H1 (cell line): Measurements from ENCODE around the gene MGME1. TPM values are rescaled to one million over a fixed set of nuclear protein-coding genes. Genes with fewer than 3 reads are reported as not detected.

ENCODE experiments used
- CTCF ChIA-PET: fragments of 300-600 bp; sonication (Branson Sonifier 250); formaldehyde crosslinking; loops from one replicate; lab custom pipeline; 2021; ENCODE audit not compliant: partially characterized antibody; lab: Charles Lee
- POLR2A ChIA-PET: fragments of 300-600 bp; sonication (Branson Sonifier 250); formaldehyde crosslinking; loops from one replicate; lab custom pipeline; 2021; ENCODE audit warnings: inconsistent platforms; ENCODE audit not compliant: partially characterized antibody; lab: Charles Lee
- DNase-seq, 2 experiments: peaks; one replicate each; pipeline versions ENCODE4 v3.0.0 to v3.0.0-alpha.2; 2010 to 2022; ENCODE audit warnings: low spot score in 2 of 2, low read depth in 1 of 2, mixed read lengths in 1 of 2
- FAIRE-seq: peaks from 2 replicates; lab custom pipeline; 2011; peaks lifted over from hg19 to GRCh38; lab: Jason Lieb, UNC
- H2AFZ ChIP-seq: 2 replicates; pipeline ENCODE4 v1.8.1; 2012; ENCODE audit warnings: low read length, inconsistent platforms
- H2AK5ac ChIP-seq: 2 replicates; pipeline ENCODE4 v1.6.1; 2013; ENCODE audit warnings: low read depth, low read length
- H2BK120ac ChIP-seq: replicated peaks from 2 replicates; pipeline ENCODE3; 2013; ENCODE audit warnings: low read depth, low read length, inconsistent platforms
- H2BK12ac ChIP-seq: 2 replicates; pipeline ENCODE4 v1.6.1; 2013; ENCODE audit warnings: low read depth, low read length
- H2BK15ac ChIP-seq: 2 replicates; pipeline ENCODE4 v1.6.1; 2013; ENCODE audit warnings: low read length
- H2BK20ac ChIP-seq: 2 replicates; pipeline ENCODE4 v1.6.1; 2013; ENCODE audit warnings: low read length
- H2BK5ac ChIP-seq: 2 replicates; pipeline ENCODE4 v1.6.1; 2013; ENCODE audit warnings: low read depth, low read length
- H3K14ac ChIP-seq: 2 replicates; pipeline ENCODE4 v1.6.1; 2013; ENCODE audit warnings: inconsistent platforms; ENCODE audit not compliant: insufficient read length
- H3K18ac ChIP-seq: 2 replicates; pipeline ENCODE4 v1.6.1; 2013; ENCODE audit warnings: low read length; ENCODE audit errors: extremely low read depth
- H3K23ac ChIP-seq: 2 replicates; pipeline ENCODE4 v1.6.1; 2013; ENCODE audit warnings: inconsistent platforms; ENCODE audit not compliant: insufficient read length
- H3K23me2 ChIP-seq: 2 replicates; pipeline ENCODE4 v1.6.1; 2013; ENCODE audit warnings: low read depth, low read length
- H3K27ac ChIP-seq: 2 replicates; pipeline ENCODE4 v1.6.1; 2011; ENCODE audit warnings: low read depth, low read length, inconsistent platforms
- H3K27me3 ChIP-seq, 4 experiments: replicated peaks in 1 of 4; 1 replicate in 1 of 4; 2 replicates in 3 of 4; pipeline versions ENCODE4 v1.6.1 to v1.8.1; 2011 to 2013; ENCODE audit warnings: low read length in 3 of 4, mild to moderate bottlenecking in 3 of 4, inconsistent platforms in 2 of 4, mixed read lengths in 2 of 4, moderate library complexity in 1 of 4; ENCODE audit not compliant: control insufficient read depth in 3 of 4, insufficient read depth in 3 of 4; ENCODE audit errors: extremely low read depth in 1 of 4
- H3K36me3 ChIP-seq, 4 experiments: 2 replicates each; pipeline versions ENCODE4 v1.6.1 to v1.8.1; 2011 to 2013; ENCODE audit warnings: mild to moderate bottlenecking in 4 of 4, low read length in 3 of 4, moderate library complexity in 2 of 4, control low read depth in 1 of 4, inconsistent platforms in 1 of 4; ENCODE audit not compliant: insufficient read depth in 4 of 4, control insufficient read depth in 2 of 4
- H3K4ac ChIP-seq: replicated peaks from 2 replicates; pipeline ENCODE3; 2013; ENCODE audit warnings: low read length, low read depth, mixed read lengths, inconsistent platforms; ENCODE audit not compliant: insufficient read length
- H3K4me1 ChIP-seq, 4 experiments: replicated peaks in 1 of 4; 1 replicate in 1 of 4; 2 replicates in 3 of 4; pipeline versions ENCODE4 v1.6.1 to v1.8.1; 2011 to 2013; ENCODE audit warnings: low read length in 3 of 4, inconsistent platforms in 2 of 4, mixed read lengths in 1 of 4; ENCODE audit not compliant: insufficient read depth in 4 of 4, control insufficient read depth in 3 of 4
- H3K4me2 ChIP-seq, 2 experiments: 2 replicates each; pipeline versions ENCODE4 v1.6.1 to v1.8.1; 2011 to 2013; ENCODE audit warnings: low read depth in 2 of 2, low read length in 2 of 2, control low read depth in 1 of 2, inconsistent platforms in 1 of 2, mild to moderate bottlenecking in 1 of 2; ENCODE audit not compliant: insufficient read depth in 1 of 2
- H3K4me3 ChIP-seq, 4 experiments: fragments of 200-600, 300-600 bp in 1 of 4; sonication (generic), shearing (Covaris generic), sonication (Bioruptor Twin) in 1 of 4; 2 replicates each; pipeline versions ENCODE4 v1.5.1 to v1.8.1; 2011 to 2016; ENCODE audit warnings: low read length in 4 of 4, low read depth in 3 of 4, control low read depth in 2 of 4, inconsistent platforms in 2 of 4, mild to moderate bottlenecking in 2 of 4, mixed read lengths in 1 of 4, moderate library complexity in 1 of 4; ENCODE audit not compliant: insufficient read depth in 2 of 4; ENCODE audit errors: extremely low read depth in 1 of 4
- H3K56ac ChIP-seq: replicated peaks from 2 replicates; pipeline ENCODE3; 2013; ENCODE audit warnings: low read depth, mild to moderate bottlenecking, mixed read lengths, low read length, inconsistent platforms; ENCODE audit not compliant: insufficient read length
- H3K79me1 ChIP-seq: 2 replicates; pipeline ENCODE4 v1.6.1; 2013; ENCODE audit warnings: low read depth, low read length, control low read depth
- H3K79me2 ChIP-seq, 2 experiments: 2 replicates each; pipeline versions ENCODE4 v1.6.1 to v1.8.1; 2012 to 2013; ENCODE audit warnings: low read length in 2 of 2, mild to moderate bottlenecking in 2 of 2, inconsistent platforms in 1 of 2; ENCODE audit not compliant: insufficient read depth in 2 of 2, control insufficient read depth in 1 of 2
- H3K9ac ChIP-seq, 4 experiments: replicated peaks in 1 of 4; 1 replicate in 1 of 4; 2 replicates in 3 of 4; pipeline versions ENCODE4 v1.6.1 to v1.8.1; 2011 to 2013; ENCODE audit warnings: low read depth in 3 of 4, low read length in 3 of 4, control low read depth in 2 of 4, mild to moderate bottlenecking in 2 of 4, moderate library complexity in 2 of 4, inconsistent platforms in 1 of 4; ENCODE audit errors: extremely low read depth in 1 of 4
- H3K9me3 ChIP-seq, 2 experiments: 2 replicates each; pipeline versions ENCODE4 v1.6.1 to v1.8.1; 2012 to 2013; ENCODE audit warnings: mild to moderate bottlenecking in 2 of 2, moderate library complexity in 2 of 2, control low read depth in 1 of 2, inconsistent platforms in 1 of 2, low read depth in 1 of 2, low read length in 1 of 2, mixed read lengths in 1 of 2; ENCODE audit not compliant: insufficient read depth in 2 of 2
- H4K20me1 ChIP-seq, 2 experiments: replicated peaks in 1 of 2; 2 replicates each; pipeline versions ENCODE3 to v1.8.1; 2011 to 2013; ENCODE audit warnings: inconsistent platforms in 2 of 2, low read length in 2 of 2, mild to moderate bottlenecking in 1 of 2; ENCODE audit not compliant: insufficient read depth in 2 of 2, control insufficient read depth in 1 of 2
- H4K5ac ChIP-seq: 2 replicates; pipeline ENCODE4 v1.6.1; 2013; ENCODE audit warnings: low read length, low read depth, mixed read lengths, inconsistent platforms; ENCODE audit not compliant: insufficient read length
- H4K8ac ChIP-seq: 2 replicates; pipeline ENCODE4 v1.8.0; 2013; ENCODE audit warnings: mild to moderate bottlenecking, moderate library complexity, low read length, inconsistent platforms; ENCODE audit not compliant: insufficient read depth; ENCODE audit errors: extremely low read depth
- H4K91ac ChIP-seq: replicated peaks from 2 replicates; pipeline ENCODE3; 2013; ENCODE audit warnings: low read length, mixed read lengths, inconsistent platforms; ENCODE audit not compliant: insufficient read length
- BCL11A ChIP-seq, 2 experiments: IDR thresholded peaks; one replicate each; pipeline ENCODE4 v1.6.1; 2011; ENCODE audit warnings: low read depth in 2 of 2, low read length in 2 of 2, mild to moderate bottlenecking in 2 of 2
- CBX5 ChIP-seq: fragments of 300-800, 300-1000 bp; sonication (generic); IDR thresholded peaks from 2 replicates; pipeline ENCODE4 v1.7.1; 2016; ENCODE audit warnings: antibody characterized with exemption, low read length, low read depth
- CREB1 ChIP-seq: IDR thresholded peaks from 2 replicates; pipeline ENCODE4 v1.6.1; 2012; ENCODE audit warnings: inconsistent platforms
- CTBP2 ChIP-seq: IDR thresholded peaks from 2 replicates; pipeline ENCODE4 v1.7.0; 2011; ENCODE audit warnings: borderline replicate concordance, mild to moderate bottlenecking, moderate library complexity, mixed read lengths, low read length; ENCODE audit not compliant: insufficient read depth, insufficient read length
- EZH2 ChIP-seq: fragments of 200-600 bp; sonication (generic); IDR thresholded peaks from 2 replicates; pipeline ENCODE4 v1.7.1; 2012; ENCODE audit warnings: low read depth, mild to moderate bottlenecking, moderate library complexity, low read length, inconsistent platforms; ENCODE audit not compliant: severe bottlenecking
- NRF1 ChIP-seq: IDR thresholded peaks from 2 replicates; pipeline ENCODE4 v1.6.1; 2011; ENCODE audit warnings: mild to moderate bottlenecking, low read depth, low read length, improper control_type of control experiment
- SIN3A ChIP-seq, 2 experiments: IDR thresholded peaks in 1 of 2; conservative IDR thresholded peaks in 1 of 2; 2 replicates each; pipeline ENCODE4 v1.6.1; 2011 to 2012; ENCODE audit warnings: low read length in 2 of 2, improper control_type of control experiment in 1 of 2, low read depth in 1 of 2, mild to moderate bottlenecking in 1 of 2
- SP1 ChIP-seq: IDR thresholded peaks from 2 replicates; pipeline ENCODE4 v1.6.1; 2011; ENCODE audit warnings: low read depth, low read length
- SP4 ChIP-seq: IDR thresholded peaks from 2 replicates; pipeline ENCODE4 v1.6.1; 2012; ENCODE audit warnings: low read length, inconsistent platforms
- SUZ12 ChIP-seq: fragments of 200-600 bp; sonication (generic); IDR thresholded peaks from 2 replicates; pipeline ENCODE4 v1.6.1; 2012; ENCODE audit warnings: mild to moderate bottlenecking, inconsistent platforms, low read length, moderate library complexity, mixed read lengths
- TEAD4 ChIP-seq: IDR thresholded peaks from 2 replicates; pipeline ENCODE4 v1.6.1; 2012; ENCODE audit warnings: low read depth, low read length, inconsistent platforms, mixed read lengths
- WGBS, 2 experiments: shearing (Covaris generic) in 1 of 2; methylation state at CpG; one replicate each; pipeline versions ENCODE4 v1.1.6 to v1.1.7; 2013 to 2015; ENCODE audit warnings: low lambda C conversion rate in 2 of 2, mixed read lengths in 2 of 2, inconsistent platforms in 1 of 2, low coverage in 1 of 2, missing lambda C conversion rate in 1 of 2; ENCODE audit not compliant: insufficient replicate concordance in 2 of 2, insufficient coverage in 1 of 2, insufficient read length in 1 of 2; ENCODE audit errors: extremely low coverage in 1 of 2, missing lambda C conversion rate in 1 of 2; 5-methylcytosine and 5-hydroxymethylcytosine counted together
- polyA plus RNA-seq, 7 experiments: library from polyadenylated mRNA; depleted of rRNA in 3 of 7; stranded (reverse) in 5 of 7; unstranded in 2 of 7; fragments of >200 nt in 5 of 7; fragments of 200-250 nt in 2 of 7; gene quantifications; 1 replicate in 5 of 7; 2 replicates in 1 of 7; 4 replicates in 1 of 7; pipeline versions ENCODE4 v1.2.1 to v1.2.3, GENCODE V29; 2011 to 2013; ENCODE audit warnings: missing spikeins in 2 of 7, mixed read lengths in 2 of 7
- total RNA-seq: library from RNA; stranded (reverse); fragmentation: NEBNext Ultra II Directional; extraction: Animal tissue kit (Norgen Biotek cat#: 25700); gene quantifications from 2 replicates; pipeline ENCODE4 v1.2.1, GENCODE V29; 2021
- TF ChIP-seq, protein P1 (sequence below), 3 experiments: IDR thresholded peaks; 1 replicate in 2 of 3; 2 replicates in 1 of 3; pipeline versions ENCODE4 v1.5.1 to v1.6.1; 2011; ENCODE audit warnings: low read length in 3 of 3, mild to moderate bottlenecking in 3 of 3, inconsistent platforms in 2 of 3, low read depth in 1 of 3, moderate library complexity in 1 of 3; ENCODE audit not compliant: insufficient read depth in 1 of 3; ENCODE audit errors: control extremely low read depth in 1 of 3

MGME1 gene
- total and polyA plus RNA-seq, 2 of the 8 experiments (the other 6 are each of a cell fraction or from before 2014, with no cell fraction given) = 27.7 to 59.0 TPM

DNA sequence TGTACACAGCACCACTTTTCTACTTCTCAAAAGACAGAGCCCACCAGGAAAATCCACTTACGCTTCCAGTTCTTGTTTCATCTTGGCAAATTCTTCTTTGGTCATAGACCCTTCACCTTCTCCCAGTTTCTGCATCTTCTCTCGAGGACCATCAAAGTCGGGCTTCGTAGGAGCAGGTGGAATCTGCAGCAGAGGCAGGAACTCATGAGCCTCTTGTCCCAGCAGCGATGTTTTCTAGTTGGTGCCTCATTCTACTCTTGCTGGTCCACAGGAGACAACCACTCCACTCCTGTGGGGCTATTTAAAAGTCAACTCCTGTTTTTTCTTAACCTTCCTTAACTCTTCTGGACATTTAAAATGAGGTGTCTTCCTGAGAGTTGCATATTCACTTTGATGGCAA is 14.9 kb upstream of the MGME1 start:
- Histone ChIP-seq H3K4me2 (no peak overlapping the region), H2BK5ac (no peak overlapping the region), H2AK5ac (no peak overlapping the region), H4K5ac (no peak overlapping the region), H3K27ac (no peak overlapping the region), H3K36me3 (peaks cover 55 to 80% (median 76%) of the 10 kb centered on the region in 4 experiments), H3K4me3 (no peak overlapping the region), H3K23ac (no peak overlapping the region), H3K9ac (no peak overlapping the region), H3K23me2 (no peaks in the 10 kb centered on the region), H3K9me3 (no peaks in the 10 kb centered on the region), H2BK20ac (no peak overlapping the region), H2BK12ac (no peak overlapping the region), H4K91ac (no peak overlapping the region), H4K8ac (no peak overlapping the region; the same call in 1 of the 2 replicates), H4K20me1 (peaks cover 30 to 35% of the 10 kb centered on the region in 2 experiments), H2BK15ac (no peak overlapping the region), H2AFZ (no peak overlapping the region), H3K79me1 (peaks cover 4% of the 10 kb centered on the region; the same call in 1 of the 2 replicates), H3K4ac (no peak overlapping the region), H3K18ac (no peak overlapping the region), H3K79me2 (peaks cover 50 to 98% of the 10 kb centered on the region in 2 experiments), H3K14ac (no peak overlapping the region), H3K27me3 (no peaks in the 10 kb centered on the region), H3K4me1 (peaks cover 0 to 11% (median 0%) of the 10 kb centered on the region in 4 experiments; a peak in 2 of 7 replicates), H2BK120ac (no peak overlapping the region), H3K56ac (no peak overlapping the region)
- ChIA-PET CTCF (no interaction called here), POLR2A (interaction anchor here (0.6 to 20.7 kb wide), 4 partner anchors 14 to 37 kb away, joined by 3 to 424 read pairs (median 76); partner anchors contain the start of genes MGME1 and SNX5)
- 100% methylated on average over 5 of the region's 5 CpGs; no CpG with 5 or more reads in 1 of the 2 experiments for WGBS, 2 experiments
- FAIRE-seq (no peak), DNase-seq (no peak)
- TF ChIP-seq, protein P1, sequence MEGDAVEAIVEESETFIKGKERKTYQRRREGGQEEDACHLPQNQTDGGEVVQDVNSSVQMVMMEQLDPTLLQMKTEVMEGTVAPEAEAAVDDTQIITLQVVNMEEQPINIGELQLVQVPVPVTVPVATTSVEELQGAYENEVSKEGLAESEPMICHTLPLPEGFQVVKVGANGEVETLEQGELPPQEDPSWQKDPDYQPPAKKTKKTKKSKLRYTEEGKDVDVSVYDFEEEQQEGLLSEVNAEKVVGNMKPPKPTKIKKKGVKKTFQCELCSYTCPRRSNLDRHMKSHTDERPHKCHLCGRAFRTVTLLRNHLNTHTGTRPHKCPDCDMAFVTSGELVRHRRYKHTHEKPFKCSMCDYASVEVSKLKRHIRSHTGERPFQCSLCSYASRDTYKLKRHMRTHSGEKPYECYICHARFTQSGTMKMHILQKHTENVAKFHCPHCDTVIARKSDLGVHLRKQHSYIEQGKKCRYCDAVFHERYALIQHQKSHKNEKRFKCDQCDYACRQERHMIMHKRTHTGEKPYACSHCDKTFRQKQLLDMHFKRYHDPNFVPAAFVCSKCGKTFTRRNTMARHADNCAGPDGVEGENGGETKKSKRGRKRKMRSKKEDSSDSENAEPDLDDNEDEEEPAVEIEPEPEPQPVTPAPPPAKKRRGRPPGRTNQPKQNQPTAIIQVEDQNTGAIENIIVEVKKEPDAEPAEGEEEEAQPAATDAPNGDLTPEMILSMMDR (IDR thresholded peaks at IDR 0.05; ENCODE audit: control extremely low read depth in 1 of 3, insufficient read depth in 1 of 3, low read depth in 1 of 3, low read length in 3 of 3) = no peak
- TF ChIP-seq TEAD4 (no peak), CBX5 (no peak), BCL11A (IDR thresholded peaks at IDR 0.05; ENCODE audit: low read depth in 2 of 2, low read length in 2 of 2) (no peak), EZH2 (no peak), CTBP2 (no peak), SIN3A (conservative IDR thresholded peaks at IDR 0.05 in 1 of 2, IDR thresholded peaks at IDR 0.05 in 1 of 2; ENCODE audit: low read depth in 1 of 2, low read length in 2 of 2) (no peak), SP1 (no peak), SP4 (no peak), NRF1 (no peak), SUZ12 (no peak), CREB1 (no peak)
